Gastrocnemius medialis (tissue), 4 donors: ENCODE data around the gene CDH23. TPM values are rescaled to one million over a fixed set of nuclear protein-coding genes. Genes with fewer than 3 reads are reported as not detected.

Source experiments
- ATAC-seq, 2 donors: fragments of 150-250 bp; one replicate each; pipeline ENCODE4 v1.9.1; 2016
- DNase-seq, 2 donors: peaks; one replicate each; pipeline ENCODE4 v3.0.0-alpha.2; 2019
- H3K27ac ChIP-seq, 4 donors: fragments of 200-600 bp; sonication (generic); 1 replicate in 1 of 4; 2 replicates in 3 of 4; pipeline ENCODE4 v1.5.1; 2016 to 2018; ENCODE audit warnings: mild to moderate bottlenecking in 2 of 4, moderate library complexity in 1 of 4
- H3K27me3 ChIP-seq, 3 donors: fragments of 200-600 bp; sonication (generic) in 2 of 3; 1 replicate in 1 of 3; 2 replicates in 2 of 3; pipeline versions ENCODE4 v1.5.1 to v1.6.0; 2016 to 2019; ENCODE audit warnings: mild to moderate bottlenecking in 1 of 3, moderate library complexity in 1 of 3
- H3K36me3 ChIP-seq, 2 donors: fragments of 200-600 bp; sonication (generic) in 1 of 2; one replicate each; pipeline ENCODE4 v1.5.1; 2017 to 2018
- H3K4me1 ChIP-seq, 2 donors: fragments of 200-600 bp; sonication (generic) in 1 of 2; one replicate each; pipeline ENCODE4 v1.5.1; 2016 to 2017; ENCODE audit warnings: mild to moderate bottlenecking in 2 of 2
- H3K4me3 ChIP-seq, 4 donors: fragments of 200-600 bp; sonication (generic) in 3 of 4; 1 replicate in 1 of 4; 2 replicates in 3 of 4; pipeline ENCODE4 v1.5.1; 2016 to 2019; ENCODE audit warnings: mild to moderate bottlenecking in 2 of 4
- H3K9me3 ChIP-seq, 3 donors: fragments of 200-600 bp; sonication (generic) in 2 of 3; 1 replicate in 1 of 3; 2 replicates in 2 of 3; pipeline ENCODE4 v1.5.1; 2016 to 2019
- CTCF ChIP-seq, 5 experiments: fragments of 450-650 bp in 3 of 5; fragments of 200-600 bp in 2 of 5; sonication (generic) in 2 of 5; IDR thresholded peaks in 4 of 5; conservative IDR thresholded peaks in 1 of 5; 1 replicate in 4 of 5; 2 replicates in 1 of 5; pipeline ENCODE4 v1.5.1; 2016 to 2019; ENCODE audit warnings: antibody characterized with exemption in 5 of 5, mild to moderate bottlenecking in 3 of 5, moderate library complexity in 3 of 5
- POLR2A ChIP-seq, 2 donors: fragments of 450-650 bp; IDR thresholded peaks; one replicate each; pipeline ENCODE4 v1.6.1; 2017; ENCODE audit warnings: antibody characterized with exemption in 2 of 2, mild to moderate bottlenecking in 2 of 2, moderate library complexity in 2 of 2
- in situ Hi-C, 4 donors: fragments of 200-750 bp; cut with MboI; loops; one replicate each; pipeline versions ENCODE4 v1.15.0 to v1.8.0; 2017; ENCODE audit warnings: low sequenced_read_pairs in 4 of 4
- intact Hi-C: fragments of 100-400 bp; cut with DNase I; formaldehyde crosslinking; loops from one replicate; pipeline ENCODE4 v1.15.1; 2023; ENCODE audit warnings: low total_unique reads
- total RNA-seq, 4 donors: library from RNA; depleted of rRNA; stranded (reverse); fragments of >200 nt; gene quantifications; one replicate each; pipeline versions ENCODE4 v1.1.0 to v1.2.3, GENCODE V29; 2016

The CDH23 gene
- total RNA-seq, 4 donors from 2014 or later: 0.53 to 1.8 (median 1.2) TPM

GRCh38 chr10:71754562-71754961, 357.8 kb downstream of the CDH23 start:
- no peak for ATAC-seq
- DNase-seq: no peak
- H3K4me3 ChIP-seq: no peak overlapping the region
- intact Hi-C loops (no loop called here), in situ Hi-C loops (no loop called here)
- H3K9me3 ChIP-seq: no peaks in the 10 kb centered on the region
- no peaks in the 10 kb centered on the region for H3K27me3 ChIP-seq
- no peaks in the 10 kb centered on the region for H3K36me3 ChIP-seq
- TF ChIP-seq CTCF (IDR thresholded peaks at IDR 0.05 in 4 of 5, conservative IDR thresholded peaks at IDR 0.05 in 1 of 5) (no peak), POLR2A (IDR thresholded peaks at IDR 0.05) (no peak)
- H3K4me1 ChIP-seq: peaks cover 43 to 55% of the 10 kb centered on the region in 2 donors
- peak overlapping the region in 2 of 4 donors; percentile 21 to 41 for H3K27ac ChIP-seq

GRCh38 chr10:71755179-71755879, 358.6 kb downstream of the CDH23 start:
- ATAC-seq (no peak), DNase-seq (no peak)
- Histone ChIP-seq H3K4me3 (no peak overlapping the region), H3K27me3 (no peaks in the 10 kb centered on the region), H3K9me3 (no peaks in the 10 kb centered on the region), H3K27ac (peak overlapping the region in 2 of 4 donors; percentile 1 to 69), H3K36me3 (no peaks in the 10 kb centered on the region), H3K4me1 (peaks cover 35 to 47% of the 10 kb centered on the region in 2 donors)
- TF ChIP-seq POLR2A (IDR thresholded peaks at IDR 0.05) (no peak), CTCF (IDR thresholded peaks at IDR 0.05 in 4 of 5, conservative IDR thresholded peaks at IDR 0.05 in 1 of 5) (no peak)
- intact Hi-C loops (no loop called here), in situ Hi-C loops (no loop called here)

DNA sequence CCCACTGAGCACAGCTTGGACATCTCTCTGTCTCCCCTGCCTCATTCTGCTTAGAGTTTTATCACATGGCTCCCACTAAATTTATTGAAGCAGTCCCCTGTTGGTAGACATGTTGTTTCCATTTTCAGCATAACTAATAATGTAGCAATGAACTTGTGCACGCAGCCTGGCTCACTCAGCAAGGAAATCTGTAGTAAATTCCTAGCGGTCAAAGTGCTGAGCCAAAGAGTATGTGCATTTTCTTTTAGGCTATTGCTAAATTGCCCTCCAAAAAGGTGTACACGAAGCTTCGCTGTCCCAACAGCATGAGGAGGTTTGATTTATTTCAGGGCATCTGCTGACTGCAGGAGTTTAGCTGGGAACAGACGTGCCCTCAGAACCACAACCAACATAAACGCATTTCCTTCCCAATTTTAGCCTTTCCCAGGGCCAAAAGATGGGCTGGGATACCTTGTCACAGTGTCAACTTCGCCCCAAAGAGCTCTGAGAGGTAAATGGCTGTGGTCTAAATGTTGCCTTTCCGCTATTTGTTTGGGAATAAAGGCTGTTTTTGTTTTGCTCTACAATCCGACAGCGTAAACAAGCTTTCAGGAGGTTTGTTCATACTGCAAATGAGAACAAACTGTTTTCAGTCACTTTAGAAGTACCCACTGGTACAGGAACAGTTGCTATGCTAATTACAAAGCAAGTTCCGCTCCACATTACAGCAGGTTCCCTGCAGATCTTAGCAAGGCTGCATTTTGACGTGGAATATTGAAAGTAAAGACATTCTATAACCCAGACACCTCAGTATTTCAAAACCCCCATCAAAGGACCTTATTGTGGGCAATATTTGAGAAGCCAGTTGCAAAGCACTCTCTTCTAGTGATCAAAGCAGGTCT, 359.8 kb downstream of the CDH23 start:
- intact Hi-C loops: loop anchor here (2.0 kb wide), 1 partner anchor 16 kb away; the partner anchor contains the start of gene VSIR
- DNase-seq (no peak), ATAC-seq (peak; percentile 65 to 84)
- Histone ChIP-seq H3K36me3 (no peaks in the 10 kb centered on the region), H3K4me3 (no peak overlapping the region), H3K4me1 (peaks cover 34 to 49% of the 10 kb centered on the region in 2 donors), H3K9me3 (no peaks in the 10 kb centered on the region), H3K27ac (peak overlapping the region; percentile 69 to 83 (median 71)), H3K27me3 (no peaks in the 10 kb centered on the region)
- TF ChIP-seq CTCF (IDR thresholded peaks at IDR 0.05 in 4 of 5, conservative IDR thresholded peaks at IDR 0.05 in 1 of 5): no peak
- TF ChIP-seq POLR2A (IDR thresholded peaks at IDR 0.05): no peak
- in situ Hi-C loops: no loop called here

- H3K9me3 ChIP-seq: no peaks in the 10 kb centered on the region
- TF ChIP-seq POLR2A (IDR thresholded peaks at IDR 0.05): no peak
- TF ChIP-seq CTCF (IDR thresholded peaks at IDR 0.05 in 4 of 5, conservative IDR thresholded peaks at IDR 0.05 in 1 of 5): no peak
- peaks cover 34 to 58% of the 10 kb centered on the region in 2 donors for H3K4me1 ChIP-seq
- H3K4me3 ChIP-seq: no peak overlapping the region
- H3K36me3 ChIP-seq: no peaks in the 10 kb centered on the region
- in situ Hi-C loops (no loop called here), intact Hi-C loops (loop anchor here (2.0 kb wide), 1 partner anchor 15 kb away; the partner anchor contains the start of gene VSIR)
- H3K27me3 ChIP-seq: no peaks in the 10 kb centered on the region
- peak overlapping the region; percentile 69 to 83 (median 71) for H3K27ac ChIP-seq
- DNase-seq (peak; percentile 59 to 77), ATAC-seq (peak; percentile 72 to 77)
These were observed 360.7 kb downstream of the CDH23 start for GRCh38 chr10:71757399-71757922.
